Measurements from ENCODE around the gene NDUFV3.
"Not testable (repeated sequence)": the region's sequence is repeated elsewhere in the genome, so short reads cannot be mapped to it uniquely, and the experiment has no call there.

NDUFV3 gene

DNA sequence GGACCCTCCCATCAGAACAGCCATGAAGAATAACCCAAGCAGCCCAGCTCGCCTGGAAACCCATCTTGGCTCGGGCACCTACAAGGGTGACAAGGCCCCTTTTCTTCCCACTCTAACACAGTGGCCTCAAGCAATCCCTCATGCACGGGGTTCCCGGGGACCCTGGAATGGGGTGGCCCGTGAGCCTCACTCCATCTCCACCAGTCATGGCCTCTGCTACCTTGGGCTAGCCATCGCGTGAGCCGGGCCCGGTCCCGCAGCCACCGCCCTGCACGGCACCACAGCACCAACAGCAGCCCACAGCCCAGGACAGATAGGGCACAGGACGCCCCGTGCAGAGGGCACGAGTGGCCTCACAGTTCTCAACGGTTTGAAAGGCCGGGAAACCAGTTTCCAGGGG, 32.8 kb upstream of the NDUFV3 start:
- H3K27ac ChIP-seq (ENCODE audit: low read depth, low read length), result no peak overlapping the region
- H3K36me3 ChIP-seq (ENCODE audit: control insufficient read depth, insufficient read depth, low read length), result peaks cover 20% of the 10 kb centered on the region
- no peaks in the 10 kb centered on the region for H3K27me3 ChIP-seq (ENCODE audit: control insufficient read depth, insufficient read depth, low read length)
- no peak overlapping the region for H3K4me3 ChIP-seq (ENCODE audit: low read length)
- no peaks in the 10 kb centered on the region for H3K4me1 ChIP-seq (ENCODE audit: control insufficient read depth, insufficient read depth, low read length)
- no peak overlapping the region for H3K9ac ChIP-seq (ENCODE audit: low read length)

DNA sequence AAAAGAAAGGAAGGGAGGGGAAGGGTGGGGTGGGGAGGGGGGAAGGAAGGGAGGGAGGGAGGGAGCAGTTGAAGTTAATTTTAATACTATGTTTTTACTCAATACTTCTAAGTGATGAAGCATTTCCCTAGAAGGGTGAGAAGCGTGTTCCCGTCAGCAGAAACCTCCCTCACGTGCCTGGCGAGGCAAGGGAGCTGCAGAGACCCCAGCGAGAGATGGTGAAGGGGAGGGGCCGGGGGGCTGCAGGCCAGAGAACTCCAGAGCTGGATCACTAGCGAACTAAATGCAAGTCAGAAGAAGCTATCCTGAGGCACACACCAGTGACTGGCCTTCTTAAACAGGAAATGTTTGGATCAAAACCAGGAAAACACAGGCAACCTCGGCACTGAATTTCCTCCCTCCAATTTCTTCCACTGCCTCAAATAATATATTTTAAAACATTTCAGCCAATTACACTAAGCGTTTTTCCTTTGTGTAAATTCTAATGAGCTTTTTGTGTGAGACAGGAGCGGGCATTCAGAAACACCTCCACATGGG, 31.7 kb upstream of the NDUFV3 start:
- Histone ChIP-seq H3K27ac (ENCODE audit: low read depth, low read length) (no peak overlapping the region), H3K27me3 (ENCODE audit: control insufficient read depth, insufficient read depth, low read length) (no peaks in the 10 kb centered on the region), H3K4me3 (ENCODE audit: low read length) (no peak overlapping the region), H3K36me3 (ENCODE audit: control insufficient read depth, insufficient read depth, low read length) (peaks cover 12% of the 10 kb centered on the region), H3K4me1 (ENCODE audit: control insufficient read depth, insufficient read depth, low read length) (no peaks in the 10 kb centered on the region), H3K9ac (ENCODE audit: low read length) (no peak overlapping the region)

DNA sequence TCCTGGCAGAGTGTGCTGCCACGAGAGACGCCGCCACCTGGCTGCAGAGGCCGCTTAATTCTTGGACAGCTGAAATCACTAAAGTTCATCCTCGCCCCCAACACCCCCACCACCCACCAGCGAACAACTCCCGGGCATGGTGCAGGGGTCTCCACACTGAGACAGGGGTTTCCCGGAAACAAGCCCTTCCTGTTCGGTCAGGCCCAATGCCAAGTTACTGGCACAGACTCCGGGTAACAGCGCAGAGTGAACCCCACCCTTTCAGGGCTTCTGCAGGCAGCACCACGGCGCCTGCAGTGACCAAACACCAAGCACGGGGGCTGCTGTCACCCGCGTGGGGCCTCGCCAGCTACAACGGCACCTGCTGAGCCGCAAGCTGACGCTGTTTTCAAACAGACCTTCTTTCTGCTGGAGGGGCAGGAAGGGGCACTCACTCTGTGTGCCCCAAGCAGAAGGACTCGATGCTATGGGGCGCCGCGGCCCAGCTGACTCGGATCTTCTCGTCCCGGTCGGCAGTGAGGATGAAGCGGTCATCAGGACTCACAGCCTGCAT, 31.2 kb upstream of the NDUFV3 start:
- H3K4me1 ChIP-seq (ENCODE audit: control insufficient read depth, insufficient read depth, low read length), result no peaks in the 10 kb centered on the region
- peaks cover 12% of the 10 kb centered on the region for H3K36me3 ChIP-seq (ENCODE audit: control insufficient read depth, insufficient read depth, low read length)
- no peak overlapping the region for H3K27ac ChIP-seq (ENCODE audit: low read depth, low read length)
- H3K4me3 ChIP-seq (ENCODE audit: low read length), result no peak overlapping the region
- H3K9ac ChIP-seq (ENCODE audit: low read length), result no peak overlapping the region
- no peaks in the 10 kb centered on the region for H3K27me3 ChIP-seq (ENCODE audit: control insufficient read depth, insufficient read depth, low read length)

DNA sequence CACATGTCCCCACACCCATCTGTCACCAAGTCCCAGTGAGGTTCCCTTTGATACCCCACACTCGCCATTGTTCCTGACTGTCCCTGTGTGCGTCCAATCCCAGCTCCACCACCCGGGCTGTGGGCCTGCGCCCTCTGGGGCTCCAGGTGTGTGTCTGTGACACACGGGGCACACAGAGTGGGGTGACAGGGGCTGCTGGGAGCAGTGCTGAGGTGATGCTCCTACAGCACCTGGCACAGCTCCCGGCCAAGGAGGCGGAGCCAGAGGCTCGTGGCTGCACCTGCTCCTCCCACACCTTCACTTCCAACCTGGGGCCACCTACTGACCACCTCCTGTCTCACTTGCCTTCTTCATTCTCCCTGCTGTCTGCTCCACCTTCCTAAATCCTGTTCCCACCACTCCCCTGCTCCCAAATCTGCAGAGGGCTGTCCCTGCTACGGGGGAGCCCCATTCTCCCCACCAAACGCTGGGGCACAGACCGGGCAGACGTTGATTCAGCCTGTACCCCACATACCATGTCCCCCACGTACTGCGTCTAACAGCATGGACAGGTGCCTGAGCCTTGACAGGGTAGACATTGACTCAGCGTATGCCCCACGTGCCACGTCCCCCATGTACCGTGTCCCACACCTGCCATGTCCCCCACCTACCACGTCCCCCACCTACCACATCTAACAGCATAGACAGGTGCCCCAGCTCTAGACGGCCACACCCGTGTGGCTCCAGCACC, 30.2 kb upstream of the NDUFV3 start:
- H3K27ac ChIP-seq (ENCODE audit: low read depth, low read length), result no peak overlapping the region
- H3K4me3 ChIP-seq (ENCODE audit: low read length), result no peak overlapping the region
- no peak overlapping the region for H3K9ac ChIP-seq (ENCODE audit: low read length)
- peaks cover 6% of the 10 kb centered on the region for H3K36me3 ChIP-seq (ENCODE audit: control insufficient read depth, insufficient read depth, low read length)
- no peaks in the 10 kb centered on the region for H3K4me1 ChIP-seq (ENCODE audit: control insufficient read depth, insufficient read depth, low read length)
- H3K27me3 ChIP-seq (ENCODE audit: control insufficient read depth, insufficient read depth, low read length), result no peaks in the 10 kb centered on the region

DNA sequence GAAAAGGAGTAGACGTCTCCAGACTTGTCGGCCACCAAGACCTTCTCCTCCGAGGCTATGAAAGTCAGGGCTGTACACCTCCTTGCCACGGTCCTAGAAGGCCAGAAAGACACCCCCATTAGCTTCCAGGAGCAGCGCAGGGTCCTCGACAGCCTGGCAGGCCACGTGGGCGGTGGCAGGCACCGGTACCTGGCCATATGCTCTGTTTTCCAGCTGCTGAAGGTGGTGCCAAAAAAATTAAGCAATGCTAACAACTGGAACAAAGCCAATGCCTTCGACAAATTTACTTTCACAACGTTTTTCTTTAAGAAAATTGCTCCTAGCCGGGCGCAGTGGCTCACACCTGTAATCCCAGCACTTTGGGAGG, 29.6 kb upstream of the NDUFV3 start:
- Histone ChIP-seq H3K36me3 (ENCODE audit: control insufficient read depth, insufficient read depth, low read length) (peaks cover 8% of the 10 kb centered on the region), H3K9ac (ENCODE audit: low read length) (no peak overlapping the region), H3K27me3 (ENCODE audit: control insufficient read depth, insufficient read depth, low read length) (no peaks in the 10 kb centered on the region), H3K4me3 (ENCODE audit: low read length) (no peak overlapping the region), H3K4me1 (ENCODE audit: control insufficient read depth, insufficient read depth, low read length) (no peaks in the 10 kb centered on the region), H3K27ac (ENCODE audit: low read depth, low read length) (no peak overlapping the region)

DNA sequence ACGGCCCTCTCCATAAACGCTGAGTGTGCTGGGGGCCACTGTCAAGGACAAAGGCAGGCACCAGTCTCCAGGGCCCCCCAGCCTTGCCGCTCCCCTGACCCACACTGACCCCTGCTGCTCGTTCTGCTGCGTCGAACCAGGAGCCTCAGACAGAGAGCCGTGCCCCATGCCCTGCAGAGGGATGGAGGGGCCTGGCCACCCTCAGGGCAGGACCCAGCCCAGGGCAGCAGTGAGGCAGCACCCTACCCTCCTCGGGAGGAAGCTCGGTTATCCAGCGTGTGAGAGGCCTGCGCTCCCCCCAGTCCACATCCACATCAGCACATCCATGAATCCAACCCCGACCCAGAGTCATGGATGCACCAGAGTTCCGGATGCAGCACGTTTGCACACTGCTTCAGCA, 28.8 kb upstream of the NDUFV3 start:
- no peak overlapping the region for H3K9ac ChIP-seq (ENCODE audit: low read length)
- peaks cover 11% of the 10 kb centered on the region for H3K36me3 ChIP-seq (ENCODE audit: control insufficient read depth, insufficient read depth, low read length)
- no peaks in the 10 kb centered on the region for H3K27me3 ChIP-seq (ENCODE audit: control insufficient read depth, insufficient read depth, low read length)
- H3K27ac ChIP-seq (ENCODE audit: low read depth, low read length), result no peak overlapping the region
- no peak overlapping the region for H3K4me3 ChIP-seq (ENCODE audit: low read length)
- no peaks in the 10 kb centered on the region for H3K4me1 ChIP-seq (ENCODE audit: control insufficient read depth, insufficient read depth, low read length)

DNA sequence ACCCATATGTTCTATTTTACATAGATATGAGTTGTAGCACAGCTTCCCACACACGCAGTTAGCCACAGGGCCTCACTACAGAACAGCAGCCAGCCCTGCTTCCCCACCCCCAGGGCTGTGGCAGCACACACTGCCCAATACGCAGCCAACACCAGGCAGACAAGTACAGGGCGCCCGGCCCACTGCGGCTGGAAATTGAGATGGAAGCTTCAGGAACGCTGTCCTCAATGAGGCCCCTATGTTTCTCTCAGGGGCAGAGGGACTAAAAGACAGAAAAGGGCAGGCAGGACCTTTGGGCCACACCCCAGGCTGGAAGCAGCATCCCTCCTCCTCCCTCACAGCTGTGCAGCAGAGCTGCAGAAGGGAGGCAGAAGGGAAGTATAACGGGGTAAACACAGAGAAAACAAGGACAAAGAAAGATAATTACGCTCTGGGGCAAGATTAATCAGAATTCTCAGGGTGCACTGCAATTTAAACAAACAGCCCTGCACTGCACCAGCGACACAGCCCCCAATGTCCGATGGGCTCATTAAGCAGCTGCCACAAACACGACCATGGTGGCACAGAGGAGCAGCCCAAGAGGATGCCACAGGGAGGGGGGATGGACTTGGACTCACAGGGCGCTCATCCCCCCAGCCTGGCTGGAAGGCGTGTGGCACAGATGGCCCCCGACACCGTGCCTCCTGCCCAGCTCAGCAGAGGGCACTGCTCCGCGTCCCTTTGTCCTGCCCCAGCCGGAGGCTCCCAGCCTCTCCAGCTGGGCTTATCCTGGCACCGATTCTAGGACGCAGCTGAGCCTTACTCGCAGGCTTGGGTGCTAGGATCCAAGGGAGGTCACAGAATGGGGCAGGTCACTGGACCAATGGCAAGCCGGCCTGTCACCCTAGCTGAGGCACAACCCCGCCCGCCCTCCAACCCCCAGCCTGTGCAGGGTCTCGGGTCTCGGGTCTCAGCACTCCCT, 28.0 kb upstream of the NDUFV3 start:
- Histone ChIP-seq H3K9ac (ENCODE audit: low read length) (no peak overlapping the region), H3K36me3 (ENCODE audit: control insufficient read depth, insufficient read depth, low read length) (peaks cover 11% of the 10 kb centered on the region), H3K27ac (ENCODE audit: low read depth, low read length) (no peak overlapping the region), H3K4me3 (ENCODE audit: low read length) (no peak overlapping the region), H3K4me1 (ENCODE audit: control insufficient read depth, insufficient read depth, low read length) (no peaks in the 10 kb centered on the region), H3K27me3 (ENCODE audit: control insufficient read depth, insufficient read depth, low read length) (no peaks in the 10 kb centered on the region)

DNA sequence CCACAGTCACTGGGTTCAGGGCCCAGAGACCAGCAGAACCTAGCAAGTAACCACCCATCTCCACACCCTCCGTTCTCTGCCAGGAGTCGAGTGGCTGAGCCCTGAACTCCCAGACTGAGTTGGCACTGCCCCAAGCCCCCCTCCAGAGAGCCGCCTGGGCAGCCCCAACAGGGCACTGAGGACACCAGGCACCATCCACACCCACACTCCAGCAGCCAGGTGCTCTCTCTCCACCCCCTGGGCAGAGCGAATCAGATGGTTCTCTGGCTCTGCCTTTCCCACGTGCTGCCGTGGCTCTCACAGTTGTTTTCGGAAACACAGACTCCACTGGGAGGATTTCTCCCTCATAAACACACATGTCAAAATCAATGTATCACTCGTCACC, 27.3 kb upstream of the NDUFV3 start:
- Histone ChIP-seq H3K9ac (ENCODE audit: low read length) (no peak overlapping the region), H3K4me1 (ENCODE audit: control insufficient read depth, insufficient read depth, low read length) (no peaks in the 10 kb centered on the region), H3K27me3 (ENCODE audit: control insufficient read depth, insufficient read depth, low read length) (no peaks in the 10 kb centered on the region), H3K4me3 (ENCODE audit: low read length) (no peak overlapping the region), H3K27ac (ENCODE audit: low read depth, low read length) (no peak overlapping the region), H3K36me3 (ENCODE audit: control insufficient read depth, insufficient read depth, low read length) (peaks cover 13% of the 10 kb centered on the region)

DNA sequence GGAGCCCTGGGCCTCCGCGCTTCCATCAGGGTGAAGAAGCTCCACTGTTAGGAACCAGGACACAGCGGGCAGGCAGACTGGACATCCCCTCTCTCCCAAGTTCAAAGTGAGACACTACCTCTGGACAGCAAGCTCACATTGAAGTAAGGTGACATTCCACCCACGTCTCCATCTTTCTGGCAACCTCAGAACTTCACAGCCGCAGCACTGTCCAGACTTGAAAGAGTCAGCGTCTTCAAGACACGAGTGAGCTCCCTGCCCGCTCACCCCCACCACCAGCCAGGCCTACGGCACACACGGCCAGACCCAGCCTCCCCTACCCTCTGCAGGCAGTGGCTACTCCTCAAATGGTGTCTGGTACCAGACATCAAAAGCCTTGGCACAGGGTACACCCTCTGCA, 24.9 kb upstream of the NDUFV3 start:
- Histone ChIP-seq H3K9ac (ENCODE audit: low read length) (no peak overlapping the region), H3K4me1 (ENCODE audit: control insufficient read depth, insufficient read depth, low read length) (no peaks in the 10 kb centered on the region), H3K4me3 (ENCODE audit: low read length) (no peak overlapping the region), H3K27me3 (ENCODE audit: control insufficient read depth, insufficient read depth, low read length) (no peaks in the 10 kb centered on the region), H3K36me3 (ENCODE audit: control insufficient read depth, insufficient read depth, low read length) (peaks cover 20% of the 10 kb centered on the region), H3K27ac (ENCODE audit: low read depth, low read length) (no peak overlapping the region)

DNA sequence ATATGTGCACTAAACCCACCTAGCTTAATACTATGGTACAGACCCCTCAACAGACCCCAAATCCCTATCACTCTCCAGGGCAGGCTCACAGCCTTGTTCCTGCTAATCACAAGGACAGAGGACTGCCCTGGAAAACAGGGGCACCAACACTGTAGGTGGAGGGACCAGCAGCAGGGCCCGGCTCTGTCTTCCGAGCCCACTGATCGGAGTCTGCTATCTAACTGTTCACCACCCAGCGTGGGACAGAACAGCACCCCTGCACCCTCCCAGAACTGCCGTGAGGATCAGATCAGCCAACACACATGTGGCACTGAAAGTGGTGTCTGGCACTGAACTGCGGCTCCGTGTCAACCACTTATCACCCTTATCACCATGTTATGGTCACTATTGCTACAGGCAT, 20.0 kb upstream of the NDUFV3 start:
- Histone ChIP-seq H3K36me3 (ENCODE audit: control insufficient read depth, insufficient read depth, low read length) (peaks cover 27% of the 10 kb centered on the region), H3K4me3 (ENCODE audit: low read length) (no peak overlapping the region), H3K27ac (ENCODE audit: low read depth, low read length) (no peak overlapping the region), H3K27me3 (ENCODE audit: control insufficient read depth, insufficient read depth, low read length) (no peaks in the 10 kb centered on the region), H3K4me1 (ENCODE audit: control insufficient read depth, insufficient read depth, low read length) (peaks cover 1% of the 10 kb centered on the region), H3K9ac (ENCODE audit: low read length) (no peak overlapping the region)

DNA sequence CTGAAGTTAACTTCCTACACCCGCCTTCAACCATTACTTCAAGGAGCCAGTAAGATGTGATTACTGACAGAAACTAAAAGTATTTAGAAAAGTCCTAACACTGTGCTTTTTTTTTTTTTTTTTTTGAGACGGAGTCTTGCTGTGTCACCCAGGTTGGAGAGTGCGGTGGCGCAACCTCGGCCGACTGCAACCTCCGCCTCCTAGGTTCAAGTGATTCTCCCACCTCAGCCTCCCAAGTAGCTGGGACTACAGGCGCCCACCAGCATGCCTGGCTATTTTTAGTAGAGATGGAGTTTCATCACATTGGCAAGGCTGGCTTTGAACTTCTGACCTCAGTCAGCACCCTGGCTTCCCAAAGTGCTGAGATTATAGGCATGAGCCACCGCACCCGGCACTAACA, 17.3 kb upstream of the NDUFV3 start:
- H3K27ac ChIP-seq (ENCODE audit: low read depth, low read length); H3K4me1 ChIP-seq (ENCODE audit: control insufficient read depth, insufficient read depth, low read length); H3K9ac ChIP-seq (ENCODE audit: low read length); H3K4me3 ChIP-seq (ENCODE audit: low read length); H3K27me3 ChIP-seq (ENCODE audit: control insufficient read depth, insufficient read depth, low read length): not testable (repeated sequence)
- peaks cover 17% of the 10 kb centered on the region for H3K36me3 ChIP-seq (ENCODE audit: control insufficient read depth, insufficient read depth, low read length)

DNA sequence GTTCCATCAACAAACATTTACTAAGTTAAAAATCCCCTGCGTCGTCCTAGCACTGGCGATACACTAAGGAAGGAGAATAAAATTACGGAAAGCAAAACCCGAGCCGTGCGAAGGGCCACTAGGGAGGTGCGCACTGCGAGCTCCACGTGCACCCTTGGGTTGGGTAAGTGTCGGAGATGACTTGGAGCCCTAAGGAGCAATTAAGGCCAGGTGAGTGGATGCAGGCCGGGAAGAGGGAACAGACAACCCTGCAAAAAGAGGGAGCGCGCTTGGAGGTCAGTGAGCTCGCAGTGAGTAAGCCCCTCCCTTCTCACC, 14.5 kb upstream of the NDUFV3 start:
- H3K27ac ChIP-seq (ENCODE audit: low read depth, low read length), result peak overlapping the region; percentile 75

More for the DNA sequence above, 14.5 kb upstream of the NDUFV3 start:
- peaks cover 5% of the 10 kb centered on the region for H3K4me1 ChIP-seq (ENCODE audit: control insufficient read depth, insufficient read depth, low read length)
- H3K9ac ChIP-seq (ENCODE audit: low read length), result peak overlapping the region; percentile 22
- H3K27me3 ChIP-seq (ENCODE audit: control insufficient read depth, insufficient read depth, low read length), result no peaks in the 10 kb centered on the region
- H3K4me3 ChIP-seq (ENCODE audit: low read length), result peak overlapping the region; percentile 90
- H3K36me3 ChIP-seq (ENCODE audit: control insufficient read depth, insufficient read depth, low read length), result peaks cover 2% of the 10 kb centered on the region
